T47D (cell line): ENCODE measurements around the gene RPS19.

ENCODE experiments used
- DNase-seq, 2 experiments: peaks; one replicate each; pipeline versions ENCODE4 v3.0.0 to v3.0.0-alpha.2; 2011 to 2012; ENCODE audit warnings: low read depth in 1 of 2, low spot score in 1 of 2
- JUND ChIP-seq: IDR thresholded peaks from 2 replicates; pipeline ENCODE4 v1.6.1; 2012; ENCODE audit warnings: low read depth
- in situ Hi-C: cut with HindIII; loops from 2 replicates; pipeline ENCODE4 v1.10.0; 2016; ENCODE audit warnings: low sequenced_read_pairs, low pct_unique_long_range_greater_than_20kb

RPS19 gene

GRCh38 chr19:41876847-41877832 lies 17.1 kb downstream of the RPS19 start, which contains the start of gene CD79A:
Gene CD79A, plus strand, starts transcription at chr19:41877279. Its CDS starts 26 bp downstream, at chr19:41877305.
- in situ Hi-C loops = no loop called here
- DNase-seq = no peak
- no peak for TF ChIP-seq JUND

- no peak for DNase-seq
- TF ChIP-seq JUND = no peak
- in situ Hi-C loops = no loop called here
Observed at GRCh38 chr19:41877916-41878905, 18.2 kb downstream of the RPS19 start.

DNA sequence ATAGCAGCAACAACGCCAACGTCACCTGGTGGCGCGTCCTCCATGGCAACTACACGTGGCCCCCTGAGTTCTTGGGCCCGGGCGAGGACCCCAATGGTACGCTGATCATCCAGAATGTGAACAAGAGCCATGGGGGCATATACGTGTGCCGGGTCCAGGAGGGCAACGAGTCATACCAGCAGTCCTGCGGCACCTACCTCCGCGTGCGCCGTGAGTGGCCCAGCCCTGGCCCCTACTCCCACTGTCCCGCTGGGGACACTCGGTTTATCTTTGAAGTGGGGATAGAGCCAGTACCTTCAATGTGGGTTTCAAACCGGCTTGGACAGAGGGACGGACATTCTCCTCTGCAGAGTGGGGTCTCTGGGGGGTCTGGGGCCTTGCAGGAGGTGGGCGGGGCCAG lies 19.0 kb downstream of the RPS19 start:
- in situ Hi-C loops = no loop called here
- no peak for DNase-seq
- no peak for TF ChIP-seq JUND

- no peak for TF ChIP-seq JUND
- in situ Hi-C loops = no loop called here
- DNase-seq = no peak
Observed at GRCh38 chr19:41879670-41880328, 19.7 kb downstream of the RPS19 start.

DNA sequence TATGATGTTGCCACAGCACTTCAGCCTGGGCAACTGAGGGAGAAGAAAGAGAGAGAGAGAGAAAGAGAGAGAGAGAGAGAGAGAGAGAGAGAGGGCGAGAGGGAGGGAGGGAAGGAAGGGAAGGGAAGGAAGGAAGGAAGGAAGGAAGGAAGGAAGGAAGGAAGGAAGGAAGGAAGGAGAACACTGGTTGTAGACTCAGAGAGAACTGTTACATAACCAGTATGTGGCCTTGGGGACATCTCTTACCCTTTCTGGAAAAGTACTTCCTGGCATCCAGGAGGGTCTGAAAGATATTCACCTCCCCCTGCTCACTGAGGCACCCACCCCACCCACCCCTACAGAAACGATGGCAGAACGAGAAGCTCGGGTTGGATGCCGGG lies 20.3 kb downstream of the RPS19 start:
- TF ChIP-seq JUND = no peak
- no peak for DNase-seq
- in situ Hi-C loops = no loop called here

GRCh38 chr19:41882568-41883462 lies 22.8 kb downstream of the RPS19 start, which contains the start of gene ARHGEF1:
Gene ARHGEF1, plus strand, starts transcription at chr19:41883184. Its CDS starts 4,899 bp downstream, at chr19:41888083.
- in situ Hi-C loops = no loop called here
- peak in 1 of 2 experiments; percentile 55 for DNase-seq
- TF ChIP-seq JUND = no peak

DNA sequence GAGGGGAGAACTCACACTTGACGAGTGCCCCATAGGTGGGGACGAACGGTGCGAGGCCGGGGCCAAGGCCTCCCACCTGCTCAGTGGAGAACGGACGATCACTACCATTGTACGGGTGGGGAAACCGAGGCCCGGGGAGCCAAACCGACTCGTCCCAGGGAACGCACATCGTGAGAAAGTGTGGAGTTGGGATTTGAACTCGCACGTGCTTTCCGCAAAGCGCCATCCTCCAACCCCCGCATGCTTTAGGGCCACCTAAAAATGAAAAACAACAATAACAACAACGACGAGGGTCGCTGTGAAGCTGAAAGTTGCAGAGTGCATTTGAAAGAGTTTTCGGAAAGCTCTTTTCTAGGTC lies 23.4 kb downstream of the RPS19 start:
- no peak for TF ChIP-seq JUND

DNA sequence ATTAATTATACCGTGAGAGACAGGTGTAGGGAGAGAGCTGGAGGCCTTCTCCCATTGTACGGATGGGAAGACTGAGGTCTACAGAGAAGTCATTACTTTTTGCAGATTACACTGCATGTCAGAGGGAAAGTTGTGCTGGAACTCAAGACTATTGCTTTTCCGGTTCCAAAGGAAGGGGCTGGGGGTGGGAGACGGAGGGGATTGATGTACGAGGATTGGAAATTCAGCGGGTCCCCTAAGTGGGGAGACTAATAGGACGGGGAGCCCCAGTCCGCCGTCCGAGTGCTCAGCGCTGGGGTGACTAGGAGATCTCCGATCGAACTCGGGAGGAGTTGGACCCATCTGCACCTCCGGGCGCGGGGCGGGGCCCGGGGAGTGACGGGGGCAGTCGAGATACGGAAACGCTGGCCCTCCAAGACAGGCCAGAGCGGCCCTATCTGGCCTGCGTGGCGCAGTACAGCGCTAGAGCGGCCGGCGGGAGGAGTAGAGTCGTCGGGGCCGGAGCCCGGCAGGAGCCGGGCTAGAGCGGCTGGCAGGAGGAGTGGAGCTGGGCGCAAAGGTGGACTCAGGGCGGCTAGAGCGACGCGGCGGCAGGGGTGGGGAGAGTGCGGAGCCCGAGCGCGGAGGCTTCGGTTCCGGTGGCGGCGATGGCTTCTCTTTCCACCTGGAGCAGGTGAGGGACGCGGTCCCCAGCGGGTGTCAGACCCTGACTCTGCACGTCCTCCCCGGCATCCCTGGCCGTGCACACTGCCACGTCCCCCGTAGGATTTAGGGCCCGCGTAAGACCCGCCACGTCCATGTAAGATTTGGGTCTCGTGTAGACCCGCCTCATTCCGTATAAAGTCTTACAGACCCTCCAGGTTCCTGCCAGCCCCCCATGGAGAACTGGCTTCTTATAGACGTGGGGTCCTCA lies 24.0 kb downstream of the RPS19 start:
- DNase-seq = peak; percentile 91 to 96
- in situ Hi-C loops = no loop called here
- TF ChIP-seq JUND = no peak

More for the DNA sequence above, 23.4 kb downstream of the RPS19 start:
- in situ Hi-C loops = no loop called here
- no peak for DNase-seq

DNA sequence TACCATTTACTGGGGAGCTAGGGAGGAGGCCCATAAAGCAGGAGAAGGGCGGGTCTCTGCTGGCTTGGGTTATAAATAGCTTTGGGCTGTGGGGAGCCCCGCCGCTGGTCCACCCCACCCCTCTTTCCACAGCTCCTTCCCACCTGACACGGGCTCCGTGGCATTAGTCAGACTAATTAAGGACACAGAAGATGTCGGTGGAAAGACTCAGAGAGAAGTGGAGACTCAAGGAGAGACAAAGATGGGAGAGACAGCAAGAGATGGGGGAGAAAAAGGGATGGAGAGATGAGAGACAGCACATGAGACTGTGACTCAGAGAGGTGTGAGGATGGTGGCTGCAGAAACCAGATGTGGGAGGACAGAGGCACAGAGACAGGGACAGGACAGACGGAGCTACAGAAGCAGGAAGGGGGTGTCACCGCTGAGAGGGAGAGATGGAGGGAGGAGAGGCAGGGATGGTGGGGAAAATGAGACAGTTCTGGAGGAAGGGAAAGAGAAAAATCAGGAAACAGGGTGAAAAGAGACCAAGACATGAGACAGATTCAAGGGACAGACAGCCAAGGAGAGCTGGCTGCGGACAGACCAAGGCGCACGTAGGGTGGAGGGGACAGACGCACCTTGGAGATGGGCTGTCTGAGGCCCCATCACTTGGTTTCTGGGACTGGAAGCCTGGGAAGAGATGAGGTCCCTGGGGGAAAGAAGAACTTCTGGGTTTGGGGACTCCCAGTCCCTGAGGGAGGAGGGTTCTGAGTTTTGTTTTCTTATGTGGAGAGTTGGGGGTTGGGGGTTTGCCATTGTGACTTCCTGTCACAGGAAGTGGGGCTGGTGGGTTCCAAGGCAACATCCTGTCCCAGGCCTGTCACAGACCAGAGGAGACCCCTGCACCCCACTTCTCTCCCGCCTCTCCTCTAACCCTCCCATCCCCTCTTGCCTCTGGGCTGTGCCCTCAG lies 27.0 kb downstream of the RPS19 start:
- TF ChIP-seq JUND = no peak
- in situ Hi-C loops = no loop called here

More for the DNA sequence above, 27.0 kb downstream of the RPS19 start:
- DNase-seq = no peak
